RWPE2 (cell line): ENCODE results near the gene E2F8.

ENCODE experiments used
- ATAC-seq: fragments of 200-7000 bp; cut with Tn5 transposase; 3 replicates; pipeline ENCODE4 v1.9.1; 2021; ENCODE audit warnings: low read depth
- DNase-seq: peaks from one replicate; pipeline ENCODE4 v3.0.0-alpha.2; 2020; ENCODE audit warnings: low spot score
- H3K27ac ChIP-seq: fragments of 450-650 bp; 2 replicates; pipeline ENCODE4 v1.5.1; 2017; ENCODE audit warnings: mild to moderate bottlenecking; ENCODE audit not compliant: poor library complexity, severe bottlenecking
- H3K27me3 ChIP-seq: fragments of 250-450 bp; sonication (Bioruptor Pico); 2 replicates; pipeline ENCODE4 v1.5.1; 2021; ENCODE audit warnings: mild to moderate bottlenecking, moderate library complexity; ENCODE audit not compliant: insufficient read depth, poor library complexity, severe bottlenecking
- H3K36me3 ChIP-seq: fragments of 250-450 bp; sonication (Bioruptor Pico); 2 replicates; pipeline ENCODE4 v1.5.1; 2020; ENCODE audit warnings: low read depth, mild to moderate bottlenecking, moderate library complexity
- H3K4me1 ChIP-seq: fragments of 250-450 bp; sonication (Bioruptor Pico); 2 replicates; pipeline ENCODE4 v1.5.1; 2021; ENCODE audit warnings: mild to moderate bottlenecking, moderate library complexity; ENCODE audit not compliant: insufficient read depth, poor library complexity, severe bottlenecking
- H3K4me3 ChIP-seq: fragments of 250-450 bp; sonication (Bioruptor Pico); 2 replicates; pipeline ENCODE4 v1.5.1; 2021; ENCODE audit warnings: mild to moderate bottlenecking, moderate library complexity; ENCODE audit not compliant: severe bottlenecking
- H3K9me3 ChIP-seq: fragments of 250-450 bp; sonication (Bioruptor Pico); 2 replicates; pipeline ENCODE4 v1.5.1; 2021; ENCODE audit warnings: mild to moderate bottlenecking, moderate library complexity; ENCODE audit not compliant: severe bottlenecking
- CTCF ChIP-seq: fragments of 450-650 bp; IDR thresholded peaks from one replicate; pipeline ENCODE4 v1.5.1; 2017; ENCODE audit warnings: mild to moderate bottlenecking, moderate library complexity; ENCODE audit not compliant: poor library complexity, severe bottlenecking

Gene E2F8

GRCh38 chr11:19241260-19242178 is 774 bp upstream of the E2F8 start:
- peak overlapping the region; percentile 68 for H3K4me3 ChIP-seq
- H3K27me3 ChIP-seq, result no peaks in the 10 kb centered on the region
- H3K27ac ChIP-seq, result peak overlapping the region; percentile 44
- H3K9me3 ChIP-seq, result no peaks in the 10 kb centered on the region
- TF ChIP-seq CTCF, result no peak
- H3K4me1 ChIP-seq, result peaks cover 28% of the 10 kb centered on the region
- H3K36me3 ChIP-seq, result peaks cover 23% of the 10 kb centered on the region
- ATAC-seq (peak; percentile 11; the same call in 2 of the 3 replicates), DNase-seq (peak; percentile 75)

- DNase-seq, result no peak
- H3K4me1 ChIP-seq, result peaks cover 15% of the 10 kb centered on the region
- ATAC-seq, result no peak
- TF ChIP-seq CTCF, result no peak
- no peak overlapping the region for H3K4me3 ChIP-seq
- H3K36me3 ChIP-seq, result peaks cover 29% of the 10 kb centered on the region
- H3K27me3 ChIP-seq, result no peaks in the 10 kb centered on the region
- no peaks in the 10 kb centered on the region for H3K9me3 ChIP-seq
- H3K27ac ChIP-seq, result no peak overlapping the region
These were observed 1.7 kb downstream of the E2F8 start for GRCh38 chr11:19239039-19239438.

- no peak for DNase-seq
- no peak overlapping the region for H3K27ac ChIP-seq
- ATAC-seq, result no peak
- peaks cover 29% of the 10 kb centered on the region for H3K36me3 ChIP-seq
- no peaks in the 10 kb centered on the region for H3K9me3 ChIP-seq
- peaks cover 11% of the 10 kb centered on the region for H3K4me1 ChIP-seq
- H3K27me3 ChIP-seq, result no peaks in the 10 kb centered on the region
- no peak for TF ChIP-seq CTCF
- no peak overlapping the region for H3K4me3 ChIP-seq
These were observed 2.9 kb downstream of the E2F8 start for GRCh38 chr11:19237813-19238212.

- Histone ChIP-seq H3K36me3 (peaks cover 29% of the 10 kb centered on the region), H3K9me3 (no peaks in the 10 kb centered on the region), H3K27ac (no peak overlapping the region), H3K4me3 (no peak overlapping the region), H3K27me3 (no peaks in the 10 kb centered on the region), H3K4me1 (peaks cover 15% of the 10 kb centered on the region)
- DNase-seq (no peak), ATAC-seq (no peak)
- no peak for TF ChIP-seq CTCF
These were observed 3.4 kb downstream of the E2F8 start for GRCh38 chr11:19237381-19237780.
